Vagina (tissue), 2 donors: ENCODE results near the gene ZNF473. TPM values are rescaled to one million over a fixed set of nuclear protein-coding genes. Genes with fewer than 3 reads are reported as not detected.

Experiments
- DNase-seq, 2 donors: peaks; one replicate each; pipeline ENCODE4 v3.0.0-alpha.2; 2017; ENCODE audit errors: extremely low spot score in 2 of 2
- H3K27ac ChIP-seq: fragments of 200-600 bp; sonication (generic); one replicate; pipeline ENCODE4 v1.5.1; 2019
- H3K27me3 ChIP-seq: fragments of 200-600 bp; sonication (generic); one replicate; pipeline ENCODE4 v1.5.1; 2019
- H3K36me3 ChIP-seq, 2 donors: fragments of 200-600 bp; sonication (generic); one replicate each; pipeline ENCODE4 v1.5.1; 2017 to 2019
- H3K4me1 ChIP-seq: fragments of 200-600 bp; sonication (generic); one replicate; pipeline ENCODE4 v1.5.1; 2019
- H3K4me3 ChIP-seq, 2 donors: fragments of 200-600 bp; sonication (generic); 1 replicate in 1 of 2; 2 replicates in 1 of 2; pipeline ENCODE4 v1.5.1; 2016 to 2019
- H3K9me3 ChIP-seq: fragments of 200-600 bp; sonication (generic); one replicate; pipeline ENCODE4 v1.5.1; 2019
- POLR2A ChIP-seq, 2 donors: fragments of 450-650 bp; IDR thresholded peaks; one replicate each; pipeline ENCODE4 v1.6.1; 2017; ENCODE audit warnings: antibody characterized with exemption in 2 of 2, mild to moderate bottlenecking in 2 of 2, moderate library complexity in 2 of 2
- POLR2AphosphoS5 ChIP-seq, 2 donors: sonication (generic); formaldehyde crosslinking; IDR thresholded peaks; one replicate each; pipeline ENCODE4 v1.9.0; 2017; ENCODE audit warnings: antibody characterized with exemption in 2 of 2, mild to moderate bottlenecking in 2 of 2, low read depth in 1 of 2; ENCODE audit not compliant: insufficient read depth in 1 of 2
- intact Hi-C: fragments of 100-400 bp; cut with DNase I; formaldehyde crosslinking; loops from one replicate; pipeline ENCODE4 v1.15.1; 2023
- total RNA-seq: library from RNA; depleted of rRNA; stranded (reverse); fragments of >200 nt; gene quantifications from one replicate; pipeline ENCODE4 v1.2.3, GENCODE V29; 2016
- TF ChIP-seq, protein P1 (sequence below), 3 experiments: fragments of 450-650 bp in 2 of 3; fragments of 200-600 bp in 1 of 3; sonication (generic) in 1 of 3; IDR thresholded peaks; one replicate each; pipeline ENCODE4 v1.5.1; 2017 to 2019; ENCODE audit warnings: antibody characterized with exemption in 3 of 3, mild to moderate bottlenecking in 2 of 3, moderate library complexity in 2 of 3

Gene ZNF473
- total RNA-seq, 1 donor from 2014 or later, result 11.5 TPM

DNA sequence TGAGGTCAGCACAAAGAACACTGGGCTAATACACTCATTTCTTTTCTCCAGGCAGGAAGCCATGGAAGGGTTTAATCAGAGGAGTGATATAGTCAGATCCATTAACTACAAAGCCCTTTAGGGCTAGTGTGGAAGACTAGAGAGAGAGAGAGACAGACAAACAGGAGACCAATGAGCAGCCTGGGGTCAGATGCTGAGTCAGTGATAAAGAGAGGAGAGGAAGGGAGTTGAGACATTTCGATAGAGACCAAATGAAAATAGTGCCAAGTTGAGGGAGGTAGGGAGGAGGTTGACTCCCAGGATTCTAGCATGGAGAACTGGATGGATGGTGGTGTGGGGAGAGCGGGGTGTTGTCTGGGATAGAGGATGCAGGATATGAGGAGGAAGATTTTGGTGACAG lies 18.2 kb downstream of the ZNF473 start:
- Histone ChIP-seq H3K9me3 (peaks cover 31% of the 10 kb centered on the region), H3K27me3 (no peaks in the 10 kb centered on the region), H3K4me1 (no peaks in the 10 kb centered on the region), H3K4me3 (no peak overlapping the region), H3K36me3 (peaks cover 9 to 77% of the 10 kb centered on the region in 2 donors), H3K27ac (no peak overlapping the region)
- no peak for DNase-seq
- TF ChIP-seq POLR2A (IDR thresholded peaks at IDR 0.05), result no peak
- TF ChIP-seq POLR2AphosphoS5 (IDR thresholded peaks at IDR 0.05; ENCODE audit: insufficient read depth in 1 of 2, low read depth in 1 of 2), result no peak
- TF ChIP-seq, protein P1, sequence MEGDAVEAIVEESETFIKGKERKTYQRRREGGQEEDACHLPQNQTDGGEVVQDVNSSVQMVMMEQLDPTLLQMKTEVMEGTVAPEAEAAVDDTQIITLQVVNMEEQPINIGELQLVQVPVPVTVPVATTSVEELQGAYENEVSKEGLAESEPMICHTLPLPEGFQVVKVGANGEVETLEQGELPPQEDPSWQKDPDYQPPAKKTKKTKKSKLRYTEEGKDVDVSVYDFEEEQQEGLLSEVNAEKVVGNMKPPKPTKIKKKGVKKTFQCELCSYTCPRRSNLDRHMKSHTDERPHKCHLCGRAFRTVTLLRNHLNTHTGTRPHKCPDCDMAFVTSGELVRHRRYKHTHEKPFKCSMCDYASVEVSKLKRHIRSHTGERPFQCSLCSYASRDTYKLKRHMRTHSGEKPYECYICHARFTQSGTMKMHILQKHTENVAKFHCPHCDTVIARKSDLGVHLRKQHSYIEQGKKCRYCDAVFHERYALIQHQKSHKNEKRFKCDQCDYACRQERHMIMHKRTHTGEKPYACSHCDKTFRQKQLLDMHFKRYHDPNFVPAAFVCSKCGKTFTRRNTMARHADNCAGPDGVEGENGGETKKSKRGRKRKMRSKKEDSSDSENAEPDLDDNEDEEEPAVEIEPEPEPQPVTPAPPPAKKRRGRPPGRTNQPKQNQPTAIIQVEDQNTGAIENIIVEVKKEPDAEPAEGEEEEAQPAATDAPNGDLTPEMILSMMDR (IDR thresholded peaks at IDR 0.05), result no peak
- intact Hi-C loops, result no loop called here

DNA sequence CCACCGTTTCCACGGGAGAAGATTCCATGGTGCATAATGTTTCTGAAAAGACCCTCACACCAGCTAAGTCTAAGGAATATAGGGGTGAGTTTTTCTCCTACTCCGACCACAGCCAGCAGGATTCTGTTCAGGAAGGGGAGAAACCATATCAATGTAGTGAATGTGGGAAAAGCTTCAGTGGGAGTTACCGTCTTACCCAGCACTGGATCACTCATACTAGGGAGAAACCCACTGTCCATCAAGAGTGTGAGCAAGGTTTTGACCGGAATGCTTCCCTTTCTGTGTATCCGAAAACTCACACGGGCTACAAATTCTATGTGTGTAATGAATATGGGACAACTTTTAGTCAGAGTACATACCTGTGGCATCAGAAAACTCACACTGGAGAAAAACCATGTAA lies 19.1 kb downstream of the ZNF473 start:
- DNase-seq, result no peak
- Histone ChIP-seq H3K27me3 (no peaks in the 10 kb centered on the region), H3K4me1 (no peaks in the 10 kb centered on the region), H3K9me3 (peaks cover 31% of the 10 kb centered on the region), H3K36me3 (peaks cover 9 to 68% of the 10 kb centered on the region in 2 donors), H3K4me3 (no peak overlapping the region), H3K27ac (no peak overlapping the region)
- intact Hi-C loops, result no loop called here
- TF ChIP-seq, protein P1 (IDR thresholded peaks at IDR 0.05), result no peak
- no peak for TF ChIP-seq POLR2A (IDR thresholded peaks at IDR 0.05)
- no peak for TF ChIP-seq POLR2AphosphoS5 (IDR thresholded peaks at IDR 0.05; ENCODE audit: insufficient read depth in 1 of 2, low read depth in 1 of 2)

DNA sequence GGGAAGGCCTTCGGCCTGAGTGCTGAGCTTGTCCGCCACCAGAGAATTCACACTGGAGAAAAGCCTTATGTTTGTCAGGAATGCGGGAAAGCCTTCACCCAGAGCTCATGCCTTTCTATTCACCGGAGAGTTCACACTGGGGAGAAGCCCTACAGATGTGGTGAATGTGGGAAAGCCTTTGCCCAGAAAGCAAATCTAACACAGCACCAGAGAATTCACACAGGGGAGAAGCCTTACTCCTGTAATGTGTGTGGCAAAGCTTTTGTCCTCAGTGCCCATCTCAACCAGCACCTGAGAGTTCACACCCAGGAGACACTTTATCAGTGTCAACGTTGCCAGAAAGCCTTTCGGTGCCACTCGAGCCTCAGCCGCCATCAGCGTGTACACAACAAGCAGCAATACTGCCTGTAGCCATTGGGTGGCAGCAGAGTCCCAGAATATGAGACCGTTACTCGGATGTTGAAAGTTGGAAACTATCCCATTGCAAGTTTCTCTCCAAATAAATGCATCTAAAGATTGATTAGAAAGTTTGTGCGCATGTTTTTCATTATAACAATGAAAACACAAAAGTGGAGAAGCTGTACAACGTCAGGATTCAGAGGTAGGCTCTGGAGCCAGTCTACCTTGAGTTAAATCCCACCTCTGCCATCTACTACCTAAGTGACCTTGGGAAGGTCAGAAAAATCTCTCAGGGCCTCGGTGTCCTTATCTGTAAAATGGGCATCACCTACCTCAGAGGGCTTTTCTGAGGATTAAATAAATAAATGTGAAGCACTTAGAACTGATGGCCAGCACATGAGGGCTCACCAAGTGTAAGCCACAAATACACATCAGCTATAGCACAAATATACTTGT lies 21.1 kb downstream of the ZNF473 start:
- no peak for DNase-seq
- Histone ChIP-seq H3K9me3 (peaks cover 31% of the 10 kb centered on the region), H3K27ac (no peak overlapping the region), H3K27me3 (no peaks in the 10 kb centered on the region), H3K4me1 (peaks cover 8% of the 10 kb centered on the region), H3K4me3 (no peak overlapping the region), H3K36me3 (peaks cover 6 to 48% of the 10 kb centered on the region in 2 donors)
- TF ChIP-seq, protein P1 (IDR thresholded peaks at IDR 0.05), result peak; percentile 33 to 62 (median 50)
- no peak for TF ChIP-seq POLR2AphosphoS5 (IDR thresholded peaks at IDR 0.05; ENCODE audit: insufficient read depth in 1 of 2, low read depth in 1 of 2)
- intact Hi-C loops, result no loop called here

DNA sequence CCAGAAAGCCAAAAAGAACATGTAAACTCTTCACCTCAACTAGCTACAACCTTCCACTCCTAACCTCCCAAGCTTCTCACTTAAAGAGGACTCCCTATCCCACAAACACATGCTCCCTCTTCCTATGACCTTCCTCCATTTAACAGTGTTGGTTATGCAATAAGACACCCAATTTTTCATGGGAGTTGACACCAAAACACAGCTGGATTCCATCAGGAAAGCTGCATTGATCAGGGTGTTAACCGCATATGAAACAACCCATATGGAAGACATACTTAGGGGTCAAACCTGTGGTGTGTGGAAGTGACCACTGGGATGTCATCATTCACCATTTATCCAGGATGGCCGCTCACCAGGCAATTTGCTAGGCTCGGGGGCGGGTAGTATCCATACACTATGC lies 21.9 kb downstream of the ZNF473 start:
- H3K36me3 ChIP-seq, result peaks cover 0 to 40% of the 10 kb centered on the region in 2 donors
- no peaks in the 10 kb centered on the region for H3K27me3 ChIP-seq
- no peak overlapping the region for H3K27ac ChIP-seq
- DNase-seq, result no peak
- no peak overlapping the region for H3K4me3 ChIP-seq
- peaks cover 31% of the 10 kb centered on the region for H3K9me3 ChIP-seq
- peaks cover 8% of the 10 kb centered on the region for H3K4me1 ChIP-seq
- intact Hi-C loops, result no loop called here
- TF ChIP-seq, protein P1 (IDR thresholded peaks at IDR 0.05), result no peak
- TF ChIP-seq POLR2A (IDR thresholded peaks at IDR 0.05), result no peak
- TF ChIP-seq POLR2AphosphoS5 (IDR thresholded peaks at IDR 0.05; ENCODE audit: insufficient read depth in 1 of 2, low read depth in 1 of 2), result no peak
